BLaER1 treated with 17β-estradiol and CSF1 and Interleukin-3, amounts not matched to agents 10 nM and 100 nM (cell line): ENCODE measurements around the gene CCDC107.

Source experiments
- H3K27ac ChIP-seq, 11 experiments: shearing (Covaris generic); formaldehyde crosslinking; 2 replicates each; pipeline ENCODE4 v1.8.1; 2022
- H3K27me3 ChIP-seq, 11 experiments: shearing (Covaris generic); formaldehyde crosslinking; 2 replicates each; pipeline ENCODE4 v1.8.1; 2022
- H3K36me3 ChIP-seq, 11 experiments: shearing (Covaris generic); formaldehyde crosslinking; 2 replicates each; pipeline ENCODE4 v1.8.1; 2022
- H3K4me1 ChIP-seq, 10 experiments: shearing (Covaris generic); formaldehyde crosslinking; 2 replicates each; pipeline ENCODE4 v1.8.1; 2022
- H3K4me2 ChIP-seq, 11 experiments: shearing (Covaris generic); formaldehyde crosslinking; 2 replicates each; pipeline ENCODE4 v1.8.1; 2022
- H3K4me3 ChIP-seq, 10 experiments: shearing (Covaris generic); formaldehyde crosslinking; 2 replicates each; pipeline ENCODE4 v1.8.1; 2022
- H3K9ac ChIP-seq, 11 experiments: shearing (Covaris generic); formaldehyde crosslinking; 2 replicates each; pipeline ENCODE4 v1.8.1; 2022
- H3K9me3 ChIP-seq, 11 experiments: shearing (Covaris generic); formaldehyde crosslinking; replicated peaks in 1 of 11; 2 replicates each; pipeline ENCODE4 v1.8.1; 2022
- H4K20me1 ChIP-seq, 11 experiments: shearing (Covaris generic); formaldehyde crosslinking; 2 replicates each; pipeline ENCODE4 v1.8.1; 2022
- Cebpa-rat ChIP-seq, 11 experiments: shearing (Covaris generic); IDR thresholded peaks; 2 replicates each; pipeline ENCODE4 v1.8.1; 2022

CCDC107 gene

GRCh38 chr9:35652829-35653209, 5.3 kb upstream of the CCDC107 start:
- Histone ChIP-seq H3K27ac (peak overlapping the region in 4 of 11 experiments; percentile 11 to 86 (median 62); a peak in 7 of 22 replicates), H3K36me3 (no peaks in the 10 kb centered on the region), H3K9me3 (no peaks in the 10 kb centered on the region), H3K4me3 (no peak overlapping the region), H3K9ac (peak overlapping the region in 1 of 11 experiments; percentile 44; a peak in 1 of 22 replicates), H3K4me1 (peaks cover 62 to 80% (median 73%) of the 10 kb centered on the region in 10 experiments), H3K27me3 (no peaks in the 10 kb centered on the region), H3K4me2 (peak overlapping the region in 6 of 11 experiments; percentile 92 to 99 (median 97); a peak in 13 of 22 replicates), H4K20me1 (no peaks in the 10 kb centered on the region)
- TF ChIP-seq Cebpa-rat (IDR thresholded peaks at IDR 0.05), result no peak

GRCh38 chr9:35653611-35654010, 4.5 kb upstream of the CCDC107 start:
- Histone ChIP-seq H3K9me3 (no peaks in the 10 kb centered on the region), H3K4me1 (peaks cover 55 to 72% (median 65%) of the 10 kb centered on the region in 10 experiments), H3K4me2 (peak overlapping the region in 3 of 11 experiments; percentile 92 to 97 (median 95); a peak in 5 of 22 replicates), H3K27ac (peak overlapping the region in 2 of 11 experiments; percentile 59 to 86; a peak in 3 of 22 replicates), H4K20me1 (no peaks in the 10 kb centered on the region), H3K36me3 (no peaks in the 10 kb centered on the region), H3K27me3 (no peaks in the 10 kb centered on the region), H3K4me3 (no peak overlapping the region), H3K9ac (no peak overlapping the region)
- TF ChIP-seq Cebpa-rat (IDR thresholded peaks at IDR 0.05), result no peak

- TF ChIP-seq Cebpa-rat (IDR thresholded peaks at IDR 0.05), result no peak
- Histone ChIP-seq H3K4me3 (no peak overlapping the region), H3K27me3 (no peaks in the 10 kb centered on the region), H3K4me2 (peak overlapping the region; percentile 26 to 98 (median 92); a peak in 13 of 22 replicates), H3K9ac (no peak overlapping the region), H3K9me3 (no peaks in the 10 kb centered on the region), H3K36me3 (peaks cover 6 to 14% (median 12%) of the 10 kb centered on the region in 11 experiments; a peak in 16 of 22 replicates), H3K4me1 (peaks cover 54 to 70% (median 64%) of the 10 kb centered on the region in 10 experiments), H3K27ac (no peak overlapping the region), H4K20me1 (peaks cover 0 to 8% (median 0%) of the 10 kb centered on the region in 11 experiments; a peak in 2 of 22 replicates)
These were observed 1.7 kb upstream of the CCDC107 start for GRCh38 chr9:35656348-35656747.

- H3K36me3 ChIP-seq, result peaks cover 6 to 17% (median 12%) of the 10 kb centered on the region in 11 experiments; a peak in 16 of 22 replicates
- H4K20me1 ChIP-seq, result peaks cover 0 to 8% (median 0%) of the 10 kb centered on the region in 11 experiments; a peak in 2 of 22 replicates
- peaks cover 54 to 70% (median 64%) of the 10 kb centered on the region in 10 experiments for H3K4me1 ChIP-seq
- peak overlapping the region; percentile 74 to 98 (median 92) for H3K4me2 ChIP-seq
- TF ChIP-seq Cebpa-rat (IDR thresholded peaks at IDR 0.05), result no peak
- H3K27me3 ChIP-seq, result no peaks in the 10 kb centered on the region
- no peaks in the 10 kb centered on the region for H3K9me3 ChIP-seq
- H3K9ac ChIP-seq, result peak overlapping the region; percentile 84 to 96 (median 91)
- peak overlapping the region; percentile 36 to 88 (median 77); a peak in 18 of 20 replicates for H3K4me3 ChIP-seq
- H3K27ac ChIP-seq, result peak overlapping the region; percentile 92 to 98 (median 96)
These were observed 1.1 kb upstream of the CCDC107 start for GRCh38 chr9:35656831-35657545.

GRCh38 chr9:35657546-35658136, 451 bp upstream of the CCDC107 start, which contains the start of gene RMRP:
RMRP (minus strand) TSS chr9:35658019.
- peak within 1 kb of the TSS; percentile 86 to 98 (median 95) for H3K4me2 ChIP-seq
- peaks cover 6 to 17% (median 12%) of the 10 kb centered on the region in 11 experiments; a peak in 16 of 22 replicates for H3K36me3 ChIP-seq
- peak within 1 kb of the TSS; percentile 92 to 98 (median 96) for H3K27ac ChIP-seq
- peaks cover 54 to 70% (median 64%) of the 10 kb centered on the region in 10 experiments for H3K4me1 ChIP-seq
- TF ChIP-seq Cebpa-rat (IDR thresholded peaks at IDR 0.05), result no peak
- H4K20me1 ChIP-seq, result peaks cover 0 to 8% (median 0%) of the 10 kb centered on the region in 11 experiments; a peak in 2 of 22 replicates
- H3K27me3 ChIP-seq, result no peaks in the 10 kb centered on the region
- H3K9ac ChIP-seq, result peak within 1 kb of the TSS; percentile 84 to 96 (median 91)
- H3K4me3 ChIP-seq, result peak within 1 kb of the TSS; percentile 77 to 88 (median 80)
- no peaks in the 10 kb centered on the region for H3K9me3 ChIP-seq

GRCh38 chr9:35658968-35659220, 802 bp downstream of the CCDC107 start:
- no peaks in the 10 kb centered on the region for H3K9me3 ChIP-seq
- H3K27ac ChIP-seq, result peak overlapping the region; percentile 92 to 98 (median 96)
- peaks cover 63 to 76% (median 70%) of the 10 kb centered on the region in 10 experiments for H3K4me1 ChIP-seq
- H3K4me3 ChIP-seq, result peak overlapping the region; percentile 77 to 88 (median 80)
- H3K27me3 ChIP-seq, result no peaks in the 10 kb centered on the region
- H3K4me2 ChIP-seq, result peak overlapping the region; percentile 86 to 98 (median 95)
- H3K9ac ChIP-seq, result peak overlapping the region; percentile 84 to 96 (median 91)
- no peak for TF ChIP-seq Cebpa-rat (IDR thresholded peaks at IDR 0.05)
- H4K20me1 ChIP-seq, result peaks cover 0 to 8% (median 0%) of the 10 kb centered on the region in 11 experiments; a peak in 2 of 22 replicates
- peaks cover 6 to 17% (median 12%) of the 10 kb centered on the region in 11 experiments; a peak in 16 of 22 replicates for H3K36me3 ChIP-seq

GRCh38 chr9:35659340-35659739, 1.2 kb downstream of the CCDC107 start:
- Histone ChIP-seq H4K20me1 (peaks cover 0 to 8% (median 0%) of the 10 kb centered on the region in 11 experiments; a peak in 2 of 22 replicates), H3K27me3 (no peaks in the 10 kb centered on the region), H3K4me3 (peak overlapping the region; percentile 77 to 88 (median 80)), H3K4me2 (peak overlapping the region; percentile 86 to 98 (median 95)), H3K4me1 (peaks cover 67 to 81% (median 73%) of the 10 kb centered on the region in 10 experiments), H3K36me3 (peaks cover 6 to 17% (median 12%) of the 10 kb centered on the region in 11 experiments; a peak in 16 of 22 replicates), H3K9me3 (no peaks in the 10 kb centered on the region), H3K27ac (peak overlapping the region in 7 of 11 experiments; percentile 95 to 98 (median 96); a peak in 10 of 22 replicates), H3K9ac (peak overlapping the region; percentile 84 to 96 (median 91); a peak in 21 of 22 replicates)
- no peak for TF ChIP-seq Cebpa-rat (IDR thresholded peaks at IDR 0.05)

- peak overlapping the region in 10 of 11 experiments; percentile 5 to 96 (median 20); a peak in 11 of 22 replicates for H3K9ac ChIP-seq
- 0 out of 20 replicates have a peak overlapping the region, but pooled peaks of 1 of the 10 experiments have one; percentile 5 for H3K4me3 ChIP-seq
- H3K27ac ChIP-seq, result peak overlapping the region in 7 of 11 experiments; percentile 1 to 32 (median 12); a peak in 1 of 22 replicates
These were observed 2.9 kb downstream of the CCDC107 start for GRCh38 chr9:35660966-35661415.

More at GRCh38 chr9:35660966-35661415, 2.9 kb downstream of the CCDC107 start:
- H4K20me1 ChIP-seq, result peaks cover 0 to 8% (median 0%) of the 10 kb centered on the region in 11 experiments; a peak in 2 of 22 replicates
- no peak; a peak in 1 of 22 replicates for TF ChIP-seq Cebpa-rat (IDR thresholded peaks at IDR 0.05)
- peak overlapping the region; percentile 86 to 98 (median 95) for H3K4me2 ChIP-seq
- H3K4me1 ChIP-seq, result peaks cover 83 to 91% (median 89%) of the 10 kb centered on the region in 10 experiments
- H3K9me3 ChIP-seq, result no peaks in the 10 kb centered on the region
- H3K27me3 ChIP-seq, result no peaks in the 10 kb centered on the region
- peaks cover 6 to 17% (median 12%) of the 10 kb centered on the region in 11 experiments; a peak in 16 of 22 replicates for H3K36me3 ChIP-seq
